NCI-H748 (cell line): ENCODE results near the gene EXOC6B.

Experiments used
- DNase-seq: peaks from one replicate; lab custom pipeline; 2025; ENCODE audit not compliant: unreplicated experiment; lab: John Stamatoyannopoulos, UW

EXOC6B gene

DNA sequence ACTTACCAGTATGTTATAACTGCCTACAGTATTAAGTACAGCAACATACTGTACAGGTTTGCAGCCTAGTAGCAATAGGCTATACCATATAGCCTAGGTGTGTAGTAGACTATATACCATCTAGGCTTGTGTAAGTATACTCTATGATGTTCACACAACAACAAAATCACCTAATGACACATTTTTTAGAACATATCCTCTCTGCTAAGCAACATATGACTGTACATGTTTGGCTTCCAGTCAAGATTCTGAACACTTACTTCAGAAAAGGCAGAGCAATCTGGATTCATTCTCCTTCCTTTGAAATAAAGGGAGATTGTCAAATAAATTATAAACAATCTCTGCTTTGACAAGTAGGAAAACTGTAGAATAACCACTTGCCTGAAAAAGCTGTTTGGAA is 81.8 kb downstream of the EXOC6B start:
- no peak for DNase-seq

DNA sequence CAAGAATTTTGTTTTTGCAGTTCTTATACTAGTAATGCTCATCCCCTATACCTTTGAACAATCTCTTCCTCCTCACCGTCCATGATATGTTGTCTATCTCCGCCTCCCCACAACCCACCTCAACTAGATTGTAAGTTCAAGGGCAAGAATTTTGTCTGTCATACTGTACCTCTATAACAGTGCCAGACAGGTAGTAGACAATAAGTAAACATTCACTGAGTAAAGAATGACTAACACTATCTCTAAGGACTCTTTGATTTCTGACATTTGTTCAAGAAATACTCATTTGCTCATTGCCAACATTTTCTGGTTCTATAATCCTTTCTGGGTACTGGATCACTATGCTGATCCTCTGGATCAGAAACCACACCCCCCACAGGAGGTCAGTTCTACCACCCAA is 82.4 kb downstream of the EXOC6B start:
- DNase-seq = no peak

DNA sequence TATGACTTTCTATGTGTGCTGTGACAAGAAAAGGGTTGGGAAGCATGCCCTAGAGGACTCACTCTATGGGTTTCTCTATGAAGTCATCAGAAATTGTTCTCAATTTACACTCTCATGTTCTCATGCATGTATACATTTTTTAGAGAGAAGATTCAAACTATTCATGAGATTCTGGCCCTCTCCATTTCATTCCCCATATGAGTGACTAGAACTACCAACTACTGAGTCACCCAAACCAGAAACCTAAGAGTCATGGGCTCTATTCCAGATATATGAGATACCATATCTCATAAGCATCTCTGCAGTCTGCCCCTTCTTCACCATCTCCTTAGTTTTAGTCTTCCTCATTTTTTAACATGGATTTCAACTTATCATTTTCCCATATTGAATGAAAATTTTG is 87.7 kb downstream of the EXOC6B start:
- DNase-seq = no peak

DNA sequence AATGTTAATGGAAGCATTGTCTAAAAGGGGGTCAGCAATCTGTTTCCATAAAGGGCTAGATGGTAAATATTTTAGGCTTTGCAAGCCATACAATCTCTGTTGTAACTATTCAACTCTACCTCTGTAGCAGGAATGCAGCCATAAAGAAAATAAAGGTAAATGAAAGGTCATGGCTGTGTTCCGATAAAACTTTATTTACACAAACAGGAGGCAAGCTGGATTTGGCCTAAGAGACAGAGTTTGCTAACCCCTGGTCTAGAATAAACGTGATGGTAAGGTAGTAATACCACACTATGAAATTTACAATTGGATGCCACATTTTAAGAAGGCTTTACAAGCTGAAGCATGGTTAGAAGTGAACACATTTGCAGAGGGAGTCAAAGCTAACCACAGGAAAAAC is 91.4 kb downstream of the EXOC6B start:
- no peak for DNase-seq

DNA sequence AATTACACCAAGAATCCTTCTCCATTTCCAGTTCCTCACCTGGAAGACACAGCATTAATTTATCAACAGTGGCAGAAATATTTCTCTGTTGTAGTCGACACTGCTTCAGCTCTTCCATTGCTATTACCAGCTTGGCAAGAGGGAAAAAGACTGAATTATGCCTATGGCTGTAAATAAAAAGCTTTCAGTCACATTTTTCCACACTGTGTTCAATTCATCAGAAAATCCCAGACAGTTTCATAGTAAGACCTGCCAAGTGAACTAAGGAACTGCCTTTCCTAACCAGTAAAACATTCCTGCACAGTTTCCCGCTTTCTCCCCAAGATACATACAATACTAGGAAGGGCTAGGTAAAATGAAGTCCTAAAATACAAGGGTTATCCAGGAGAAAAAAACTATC is 94.7 kb downstream of the EXOC6B start:
- no peak for DNase-seq

DNA sequence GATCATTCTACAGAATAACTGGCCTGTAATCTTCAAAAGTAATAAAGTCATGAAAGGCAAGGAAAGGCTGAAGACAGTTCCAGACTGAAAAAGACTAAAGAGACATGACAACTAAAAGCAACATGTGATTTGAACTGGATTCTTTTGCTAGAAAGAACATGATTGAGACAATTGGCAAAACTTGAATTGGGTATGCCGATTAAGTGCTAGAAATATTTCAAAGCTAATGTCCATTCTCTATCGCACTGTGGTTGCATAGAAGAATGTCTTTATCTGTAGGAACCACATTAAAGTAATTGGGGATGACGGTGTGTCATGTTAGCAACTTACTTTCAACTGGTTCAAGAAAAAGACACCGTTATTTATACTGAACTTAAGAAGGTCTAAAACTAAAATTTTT is 98.5 kb downstream of the EXOC6B start:
- DNase-seq = no peak

DNA sequence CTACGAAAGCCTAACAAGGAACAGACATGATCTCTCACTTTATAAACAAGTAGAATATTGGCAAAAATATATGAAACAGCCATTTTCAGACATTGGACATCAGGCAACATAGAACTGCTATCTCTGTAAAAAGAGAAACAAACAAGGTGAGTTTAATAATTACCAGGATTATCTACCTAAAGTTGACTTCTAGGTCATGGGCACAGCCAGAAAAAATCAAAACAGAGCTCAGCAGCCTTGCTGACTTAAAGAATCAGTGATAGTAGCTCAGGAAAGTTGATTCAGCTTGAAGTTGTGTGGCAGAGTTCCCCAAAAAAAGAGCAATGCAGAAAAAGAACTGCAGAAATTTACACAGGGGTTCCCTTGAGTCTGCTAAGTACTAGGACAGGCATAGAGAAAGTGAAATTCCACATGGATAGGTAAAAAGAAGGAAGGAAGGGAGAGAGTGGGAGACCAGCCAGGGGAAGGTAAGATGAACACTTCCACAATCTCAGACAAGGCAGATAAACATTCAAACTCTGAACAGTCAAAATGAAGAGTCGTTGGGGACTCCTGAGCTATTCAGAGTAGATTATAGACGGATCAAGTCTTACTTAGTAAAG is 102.0 kb downstream of the EXOC6B start:
- no peak for DNase-seq

DNA sequence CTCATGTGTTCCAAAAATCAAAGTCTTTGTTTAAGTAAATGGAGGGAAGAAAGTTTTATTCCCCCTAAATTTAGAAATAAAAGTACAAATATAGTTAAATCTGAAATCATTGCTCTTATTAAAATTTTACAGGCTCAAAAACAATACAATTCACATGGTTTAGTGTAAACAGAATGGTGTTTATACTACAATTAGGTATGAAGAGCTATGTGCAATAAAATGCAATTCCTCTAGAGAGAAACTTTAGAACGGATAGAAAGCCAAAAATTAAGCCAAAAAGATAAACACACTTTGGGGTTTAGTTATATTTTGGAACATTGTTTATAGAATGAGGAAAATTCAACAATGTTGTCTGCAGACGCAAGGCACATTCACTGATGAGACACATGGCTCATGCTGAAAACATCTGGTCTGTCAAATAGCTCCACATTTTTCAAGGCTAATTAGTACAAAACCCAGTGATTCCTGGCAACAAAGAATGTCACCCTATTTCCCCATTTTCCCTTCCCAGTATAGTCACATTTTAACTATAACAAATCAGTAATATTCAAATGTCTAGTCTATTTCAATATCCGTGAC is 103.3 kb downstream of the EXOC6B start:
- DNase-seq = no peak

DNA sequence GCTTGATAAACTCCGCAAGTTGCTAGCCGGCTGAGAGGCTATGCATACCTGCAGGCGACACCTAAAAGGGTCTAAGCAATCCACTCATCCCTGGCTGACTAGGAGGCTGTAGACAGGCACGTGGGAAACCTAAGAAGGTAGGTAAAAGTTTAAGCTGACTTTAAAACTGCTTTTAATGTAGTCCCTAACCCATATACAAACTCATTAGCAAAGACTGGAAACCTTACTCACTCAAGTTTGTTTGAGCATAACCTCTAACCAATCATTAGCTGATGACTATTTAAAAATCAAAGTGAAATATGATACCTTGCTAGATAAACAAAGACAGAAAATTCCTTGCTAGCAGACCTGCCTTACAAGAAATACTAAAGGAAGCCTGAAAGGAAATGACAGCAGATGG is 106.4 kb downstream of the EXOC6B start:
- peak; percentile 7 for DNase-seq

DNA sequence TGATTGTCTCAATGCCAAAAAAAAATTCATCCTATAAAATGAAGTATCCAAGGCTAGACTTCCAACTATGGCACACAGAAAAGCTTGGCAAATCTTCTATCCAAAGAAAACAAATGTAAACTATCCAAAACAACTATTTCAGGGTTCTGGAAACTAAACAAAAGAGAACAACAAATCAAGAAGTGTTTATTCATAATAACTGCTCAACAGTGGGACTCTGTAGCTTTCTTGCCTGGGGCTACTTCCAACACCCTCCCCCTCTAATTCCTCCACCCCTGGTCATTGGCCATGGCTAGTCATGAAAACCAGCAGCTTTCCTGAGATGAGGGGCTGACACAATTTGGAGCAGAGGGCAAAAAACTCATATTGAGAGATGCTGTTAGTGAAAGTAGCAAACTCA is 107.0 kb downstream of the EXOC6B start:
- DNase-seq = no peak

DNA sequence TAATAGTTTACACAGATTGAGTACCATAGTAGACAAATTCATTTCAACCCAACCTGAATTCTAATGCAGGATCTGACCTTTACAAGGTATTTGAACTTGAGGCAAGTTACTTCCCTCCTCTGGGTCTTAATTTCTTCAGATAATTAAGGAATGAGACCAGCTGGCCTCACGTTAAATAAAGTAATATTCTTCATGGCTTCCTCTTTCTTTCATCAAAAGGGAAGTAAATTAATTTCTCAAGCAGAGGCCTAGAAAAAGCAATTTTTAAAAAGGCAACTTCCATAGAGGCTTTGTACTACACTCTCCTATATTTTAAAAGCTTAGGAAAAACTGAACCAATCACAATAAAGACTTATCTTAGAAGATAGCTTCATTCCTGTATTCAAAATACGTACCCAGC is 109.2 kb downstream of the EXOC6B start:
- no peak for DNase-seq

DNA sequence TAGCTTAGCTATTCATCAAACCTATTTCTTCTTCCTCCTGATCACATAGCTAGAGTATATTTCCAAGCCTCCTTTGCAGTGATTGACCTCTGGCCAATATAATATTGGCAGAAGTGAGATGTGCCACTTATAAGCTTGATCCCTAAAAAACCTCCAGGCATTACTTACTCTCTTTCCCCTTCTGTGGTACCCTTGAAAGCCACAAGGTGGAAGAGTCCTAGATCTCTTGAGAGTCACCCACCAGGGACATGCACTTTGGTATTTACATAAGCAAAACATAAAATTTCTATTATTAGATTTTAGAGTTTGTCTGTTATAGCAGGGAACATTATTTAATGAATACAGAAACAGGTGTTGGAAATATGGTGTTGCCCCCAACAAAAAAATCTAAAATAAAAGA is 112.0 kb downstream of the EXOC6B start:
- no peak for DNase-seq

DNA sequence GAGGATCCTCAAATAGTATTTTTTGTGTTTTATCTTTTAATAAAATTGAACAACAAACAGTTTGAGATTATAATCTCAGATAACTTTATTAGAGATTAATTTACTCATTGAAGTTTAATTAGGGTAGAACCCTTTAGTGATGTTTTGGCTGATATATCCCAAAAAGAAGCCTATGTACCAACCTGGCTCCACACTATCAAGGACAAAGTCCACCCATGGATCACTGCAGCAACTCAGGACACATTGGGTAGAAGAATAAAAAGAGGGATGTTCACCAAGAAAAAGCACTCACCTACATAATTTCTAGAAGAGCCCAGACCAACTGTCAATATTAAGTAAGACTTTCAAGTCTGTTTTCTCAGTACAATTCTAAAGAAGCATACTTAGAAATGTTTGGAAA is 112.9 kb downstream of the EXOC6B start:
- DNase-seq = no peak

DNA sequence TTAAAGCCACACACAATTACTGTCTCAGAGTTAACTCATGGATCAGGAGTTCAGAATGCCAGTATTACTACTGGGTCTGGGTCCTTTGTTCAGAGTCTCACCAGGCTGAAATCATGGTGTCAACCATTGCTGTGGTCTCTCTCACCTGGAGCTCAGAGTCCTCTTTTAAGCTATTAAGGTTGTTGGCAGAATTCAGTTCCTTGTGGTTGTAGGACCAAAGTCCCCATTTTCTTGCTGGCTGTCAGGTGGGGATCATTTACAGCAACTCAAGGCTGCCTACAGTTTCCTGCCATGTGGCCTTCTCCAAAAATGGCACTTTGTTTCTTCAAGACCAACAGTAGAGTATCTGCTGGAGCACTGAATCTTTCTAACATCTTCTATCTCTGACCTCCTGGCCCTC is 113.5 kb downstream of the EXOC6B start:
- DNase-seq = no peak

DNA sequence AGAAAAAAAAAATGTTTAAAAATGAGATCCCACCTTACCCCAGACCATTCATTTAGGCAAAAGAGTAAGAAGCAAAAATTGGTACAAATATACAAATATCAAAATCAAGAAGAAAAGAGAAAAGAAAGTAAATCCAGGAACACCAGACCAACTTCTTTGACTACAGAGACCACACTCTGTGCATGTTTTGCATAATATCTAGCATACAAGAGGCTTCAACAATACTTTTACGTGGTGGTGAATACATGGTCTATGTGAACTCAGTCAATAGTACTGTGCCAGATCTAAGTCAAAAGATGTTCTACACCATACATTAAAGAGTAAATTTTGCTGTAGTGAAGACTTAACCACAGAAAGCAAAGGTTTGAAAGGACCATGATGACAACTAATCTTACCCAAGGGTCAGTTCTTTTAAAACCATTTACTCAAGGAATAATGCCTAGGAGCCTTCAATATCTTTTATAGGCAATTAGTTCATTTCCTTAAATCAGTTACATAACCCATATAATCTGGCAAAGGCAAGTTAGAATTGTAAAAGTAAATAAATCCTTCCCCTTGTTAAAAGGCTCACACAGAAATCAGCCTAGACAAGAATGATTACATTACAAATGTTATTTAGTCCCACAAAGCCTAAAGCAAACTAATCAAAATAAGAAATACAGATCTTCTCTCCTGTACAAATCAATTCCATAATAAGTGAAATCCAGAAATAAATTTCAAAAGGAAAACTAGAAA is 115.2 kb downstream of the EXOC6B start:
- DNase-seq = no peak

DNA sequence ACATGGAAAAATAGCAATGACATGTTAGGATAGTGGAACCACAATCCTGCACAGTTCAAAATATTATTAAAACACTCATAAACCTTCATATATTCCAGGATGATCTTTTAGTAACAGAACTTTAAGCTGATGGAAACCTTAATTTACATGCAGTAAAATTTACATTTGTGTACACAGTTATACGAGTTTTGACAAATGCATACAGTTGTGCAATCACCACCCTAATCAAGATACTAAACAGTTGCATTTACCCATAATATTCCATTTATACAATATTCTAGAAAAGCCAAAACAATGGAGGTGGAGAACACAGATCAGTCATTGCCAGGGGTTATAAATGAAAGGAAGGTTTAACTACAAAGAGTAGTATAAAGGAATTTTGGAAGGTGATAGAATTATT is 117.6 kb downstream of the EXOC6B start:
- no peak for DNase-seq

DNA sequence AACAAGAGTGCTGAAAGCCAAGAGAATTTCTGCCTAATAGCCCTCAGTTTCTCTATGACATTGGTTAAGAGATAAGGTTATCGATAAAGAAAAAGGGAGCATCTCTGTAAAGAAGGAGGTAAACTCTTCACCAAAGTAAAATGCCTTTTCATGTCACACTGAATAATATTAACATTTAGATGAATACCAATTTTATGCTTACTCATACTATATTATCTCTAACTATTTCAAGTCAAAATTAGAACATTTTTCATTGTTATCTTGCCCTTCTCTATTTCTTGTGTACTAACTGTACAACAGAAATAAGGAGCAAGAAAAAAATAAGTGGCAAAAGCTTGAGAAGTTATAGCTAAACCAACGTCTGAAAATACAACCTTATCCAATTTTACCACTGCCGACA is 127.5 kb downstream of the EXOC6B start:
- no peak for DNase-seq

DNA sequence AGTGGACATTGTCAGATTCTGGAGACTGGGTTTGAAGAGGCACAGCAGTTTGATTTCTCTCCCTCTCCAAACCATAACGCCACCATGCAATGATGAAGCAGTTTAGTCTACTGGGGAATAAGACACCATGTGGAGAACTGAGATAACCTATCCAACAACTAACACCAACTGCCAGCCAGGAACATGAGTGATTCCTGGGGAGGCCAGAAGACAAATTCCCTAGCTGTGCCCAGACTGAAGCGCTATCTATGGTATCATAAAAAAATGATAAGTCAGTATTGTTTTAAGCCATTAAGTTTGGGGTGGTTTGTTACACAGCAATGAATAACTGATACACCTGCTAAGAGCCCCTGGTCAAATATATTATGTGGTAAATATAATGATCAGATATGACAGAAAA is 129.3 kb downstream of the EXOC6B start:
- no peak for DNase-seq

DNA sequence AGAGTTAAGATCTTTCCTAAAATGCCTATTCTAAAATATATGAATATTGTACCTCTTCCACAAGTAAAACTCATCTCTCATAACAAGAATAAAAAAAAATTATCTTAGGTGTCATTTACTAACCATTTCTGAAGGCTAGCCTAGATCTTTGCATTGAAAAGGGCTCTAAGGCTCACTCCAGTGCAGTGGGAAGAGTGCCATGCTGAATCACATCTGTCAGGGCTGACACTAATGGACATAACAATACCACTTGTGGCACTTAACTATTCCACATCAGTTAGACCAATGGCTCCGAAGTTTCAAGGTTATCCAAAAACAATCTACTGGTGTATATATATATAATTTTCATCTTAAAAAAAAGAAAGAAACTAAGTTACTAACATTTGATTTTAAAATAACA is 130.2 kb downstream of the EXOC6B start:
- no peak for DNase-seq

DNA sequence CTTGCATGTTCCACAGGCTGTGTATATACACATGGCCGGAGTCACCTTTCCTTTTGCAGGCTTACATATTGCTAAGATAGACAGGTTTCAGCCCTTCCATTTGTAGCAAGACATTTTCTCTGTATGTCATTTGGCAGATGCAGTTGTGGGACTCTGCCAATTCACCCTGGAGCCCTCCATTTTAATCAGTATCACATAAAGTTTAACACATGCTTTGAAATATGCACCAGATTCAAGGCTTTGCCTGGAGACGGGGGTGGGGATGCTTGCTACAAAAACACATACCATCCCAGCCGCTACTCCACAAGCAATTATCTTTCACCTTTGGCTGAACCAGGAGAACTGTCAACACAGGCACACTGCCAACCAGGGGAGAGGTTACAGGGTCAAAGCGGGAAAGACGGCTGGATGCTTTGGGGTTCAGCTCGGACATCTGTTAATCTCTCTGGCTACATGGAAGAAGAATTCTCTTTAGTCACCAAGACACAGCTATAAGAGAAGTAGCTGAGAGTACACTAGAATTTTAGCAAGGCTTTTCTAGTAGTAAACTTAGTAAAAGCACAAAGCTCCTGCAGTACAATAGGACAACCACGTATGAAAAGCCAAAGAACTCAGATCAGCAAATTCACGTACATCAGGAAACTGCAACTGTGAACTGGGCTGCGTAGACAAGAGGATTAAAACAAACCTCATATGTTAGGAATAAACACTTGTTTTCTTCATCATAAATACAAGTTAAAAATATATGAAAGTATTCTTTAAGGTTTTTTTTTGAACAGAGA is 130.9 kb downstream of the EXOC6B start:
- DNase-seq = peak; percentile 32

DNA sequence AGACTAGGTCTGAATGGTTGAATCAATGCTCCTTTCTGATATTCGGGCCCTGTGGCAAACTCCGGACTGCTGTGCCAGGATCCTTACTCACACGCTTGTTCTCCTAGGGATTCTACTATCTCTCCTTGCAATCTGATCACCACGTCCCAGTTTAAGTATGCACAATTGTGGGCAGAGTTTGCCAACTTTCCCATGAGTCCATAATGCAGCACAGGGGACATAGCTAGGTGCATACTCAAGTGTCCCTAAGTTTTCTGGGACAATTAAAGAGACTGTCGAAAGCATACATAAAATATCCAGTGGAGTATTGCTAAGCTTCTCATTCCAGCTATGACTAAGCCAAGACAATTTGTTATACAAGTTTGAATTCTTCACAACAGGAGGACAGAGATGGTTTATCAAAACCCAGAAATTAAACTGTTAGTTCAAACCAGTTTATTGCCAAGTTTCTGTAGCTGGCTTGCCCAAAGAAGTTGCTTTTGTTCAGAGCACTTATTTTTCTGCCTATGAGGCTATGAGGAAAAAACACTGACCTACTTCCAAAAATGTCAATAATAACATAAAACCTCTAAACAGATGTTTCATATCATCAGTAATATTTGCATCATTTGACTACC is 136.1 kb downstream of the EXOC6B start:
- DNase-seq = no peak
